ENCODE data around the gene ADAMTSL5. TPM values are rescaled to one million over a fixed set of nuclear protein-coding genes. Genes with fewer than 3 reads are reported as not detected.

The ADAMTSL5 gene
- total and polyA plus RNA-seq, 2 donors (not counting 1 experiment from before 2014, with no cell fraction given): 3.1 to 4.7 TPM

- no peak for DNase-seq (ENCODE audit: low read depth in 2 of 2)
- Histone ChIP-seq H3K4me3 (replicated peaks in 1 of 4; ENCODE audit: control extremely low read depth in 1 of 4, insufficient read depth in 1 of 4, low read depth in 3 of 4, low read length in 4 of 4) (no peak overlapping the region), H3K27me3 (ENCODE audit: control insufficient read depth, insufficient read depth, low read length) (no peaks in the 10 kb centered on the region), H3K36me3 (ENCODE audit: control insufficient read depth, insufficient read depth, low read length) (peaks cover 3% of the 10 kb centered on the region), H3K4me2 (ENCODE audit: extremely low read depth, insufficient read depth, low read length) (no peak overlapping the region), H4K20me1 (ENCODE audit: control insufficient read depth, extremely low read depth, insufficient read depth, low read length) (no peaks in the 10 kb centered on the region), H3K27ac (ENCODE audit: insufficient read depth, low read length) (no peak overlapping the region), H3K79me2 (ENCODE audit: control insufficient read depth, insufficient read depth, low read length) (no peaks in the 10 kb centered on the region), H3K4me1 (ENCODE audit: control insufficient read depth, extremely low read depth, insufficient read depth, low read length) (no peaks in the 10 kb centered on the region), H2AFZ (ENCODE audit: low read length) (no peak overlapping the region), H3K9ac (ENCODE audit: insufficient read depth, low read length) (no peak overlapping the region), H3K9me3 (ENCODE audit: control insufficient read depth, insufficient read depth, low read depth, low read length) (no peaks in the 10 kb centered on the region)
- no peak for TF ChIP-seq CTCF (conservative IDR thresholded peaks at IDR 0.05 in 1 of 2, IDR thresholded peaks at IDR 0.05 in 1 of 2; ENCODE audit: low read depth in 1 of 2, low read length in 2 of 2)
- no peak for TF ChIP-seq EZH2 (IDR thresholded peaks at IDR 0.05; ENCODE audit: low read length, missing control alignments)
Observed at GRCh38 chr19:1551068-1552040, 38.5 kb upstream of the ADAMTSL5 start.

GRCh38 chr19:1549332-1549945, 36.6 kb upstream of the ADAMTSL5 start:
- no peak overlapping the region for H3K4me3 ChIP-seq (replicated peaks in 1 of 4; ENCODE audit: control extremely low read depth in 1 of 4, insufficient read depth in 1 of 4, low read depth in 3 of 4, low read length in 4 of 4)

More at GRCh38 chr19:1549332-1549945, 36.6 kb upstream of the ADAMTSL5 start:
- Histone ChIP-seq H3K4me2 (ENCODE audit: extremely low read depth, insufficient read depth, low read length) (no peak overlapping the region), H4K20me1 (ENCODE audit: control insufficient read depth, extremely low read depth, insufficient read depth, low read length) (no peaks in the 10 kb centered on the region), H3K9me3 (ENCODE audit: control insufficient read depth, insufficient read depth, low read depth, low read length) (no peaks in the 10 kb centered on the region), H3K27ac (ENCODE audit: insufficient read depth, low read length) (no peak overlapping the region), H3K9ac (ENCODE audit: insufficient read depth, low read length) (no peak overlapping the region), H3K4me1 (ENCODE audit: control insufficient read depth, extremely low read depth, insufficient read depth, low read length) (no peaks in the 10 kb centered on the region), H2AFZ (ENCODE audit: low read length) (no peak overlapping the region), H3K79me2 (ENCODE audit: control insufficient read depth, insufficient read depth, low read length) (no peaks in the 10 kb centered on the region), H3K36me3 (ENCODE audit: control insufficient read depth, insufficient read depth, low read length) (peaks cover 1% of the 10 kb centered on the region), H3K27me3 (ENCODE audit: control insufficient read depth, insufficient read depth, low read length) (no peaks in the 10 kb centered on the region)
- TF ChIP-seq CTCF (conservative IDR thresholded peaks at IDR 0.05 in 1 of 2, IDR thresholded peaks at IDR 0.05 in 1 of 2; ENCODE audit: low read depth in 1 of 2, low read length in 2 of 2) (no peak), EZH2 (IDR thresholded peaks at IDR 0.05; ENCODE audit: low read length, missing control alignments) (no peak)
- no peak for DNase-seq (ENCODE audit: low read depth in 2 of 2)

Measured in fibroblast of lung (primary cell).